Raji (cell line): Measurements from ENCODE around the gene JAML.
A peak's percentile ranks its signal among the peaks of the same experiment; 100 is the strongest.

Experiments
- POLR2A ChIP-seq: IDR thresholded peaks from 2 replicates; pipeline ENCODE4 v1.6.1; 2011; ENCODE audit warnings: low read depth, low read length, control low read depth; ENCODE audit not compliant: insufficient read depth

Gene JAML

GRCh38 chr11:118180300-118180703, 44.5 kb downstream of the JAML start:
- peak; percentile 27; the same call in 1 of the 2 replicates for TF ChIP-seq POLR2A

- TF ChIP-seq POLR2A = no peak
Measured at GRCh38 chr11:118176778-118177134, 48.1 kb downstream of the JAML start.

- no peak for TF ChIP-seq POLR2A
Measured at GRCh38 chr11:118175993-118176777, 48.6 kb downstream of the JAML start, which contains the start of gene SCN2B. Gene SCN2B (minus strand): TSS chr11:118176639. CDS start chr11:118176431, 208 bp downstream.

- TF ChIP-seq POLR2A = no peak
Measured at GRCh38 chr11:118175031-118175992, 49.5 kb downstream of the JAML start.

GRCh38 chr11:118174006-118174567, 50.7 kb downstream of the JAML start:
- TF ChIP-seq POLR2A = no peak

- no peak for TF ChIP-seq POLR2A
Measured at GRCh38 chr11:118172356-118172755, 52.5 kb downstream of the JAML start.

- TF ChIP-seq POLR2A = no peak
Measured at GRCh38 chr11:118171269-118172062, 53.3 kb downstream of the JAML start.

- TF ChIP-seq POLR2A = no peak
Measured at GRCh38 chr11:118170882-118171268, 53.9 kb downstream of the JAML start.

- TF ChIP-seq POLR2A = no peak
Measured at GRCh38 chr11:118170231-118170630, 54.6 kb downstream of the JAML start.

- TF ChIP-seq POLR2A = no peak
Measured at GRCh38 chr11:118169300-118170140, 55.3 kb downstream of the JAML start.

- TF ChIP-seq POLR2A = no peak
Measured at GRCh38 chr11:118168751-118169150, 56.1 kb downstream of the JAML start.

- TF ChIP-seq POLR2A = no peak
Measured at GRCh38 chr11:118168316-118168715, 56.5 kb downstream of the JAML start.

- TF ChIP-seq POLR2A = no peak
Measured at GRCh38 chr11:118167906-118168305, 56.9 kb downstream of the JAML start.

- TF ChIP-seq POLR2A = no peak
Measured at GRCh38 chr11:118167253-118167652, 57.6 kb downstream of the JAML start.
